GM12878 (cell line): ENCODE results near the gene TBRG1. TPM values are rescaled to one million over a fixed set of nuclear protein-coding genes. Genes with fewer than 3 reads are reported as not detected.
A peak's percentile ranks its signal among the peaks of the same experiment; 100 is the strongest.

Experiments
- CEBPB ChIP-seq, 2 experiments: fragments of 150-350 bp in 1 of 2; IDR thresholded peaks; 2 replicates each; pipeline ENCODE4 v1.6.1; 2012 to 2014; ENCODE audit warnings: low read depth in 2 of 2, low read length in 2 of 2, borderline replicate concordance in 1 of 2, inconsistent platforms in 1 of 2
- E2F8 ChIP-seq: fragments of 450-650 bp; IDR thresholded peaks from 2 replicates; pipeline ENCODE4 v1.6.1; 2018; ENCODE audit warnings: mild to moderate bottlenecking, low read depth, moderate library complexity; ENCODE audit not compliant: partially characterized antibody
- EGR1 ChIP-seq, 2 experiments: IDR thresholded peaks; 1 replicate in 1 of 2; 2 replicates in 1 of 2; pipeline ENCODE4 v1.6.1; 2011 to 2012; ENCODE audit warnings: low read depth in 2 of 2, low read length in 2 of 2, borderline replicate concordance in 1 of 2, mild to moderate bottlenecking in 1 of 2, moderate library complexity in 1 of 2
- GABPA ChIP-seq: IDR thresholded peaks from 2 replicates; pipeline ENCODE4 v1.6.1; 2014; ENCODE audit warnings: antibody characterized with exemption, low read depth, mild to moderate bottlenecking, inconsistent platforms
- LARP7 ChIP-seq: fragments of 450-650 bp; IDR thresholded peaks from 2 replicates; pipeline ENCODE4 v1.6.1; 2017; ENCODE audit warnings: mild to moderate bottlenecking
- MXI1 ChIP-seq: fragments of 150-350 bp; IDR thresholded peaks from 2 replicates; pipeline ENCODE4 v1.6.1; 2011; ENCODE audit warnings: low read depth, mild to moderate bottlenecking, inconsistent platforms, low read length, improper control_type of control experiment
- PRDM15 ChIP-seq: fragments of 450-650 bp; formaldehyde crosslinking; IDR thresholded peaks from 2 replicates; pipeline ENCODE4 v1.4.0; 2020; ENCODE audit warnings: mild to moderate bottlenecking, moderate library complexity
- RCOR1 ChIP-seq: conservative IDR thresholded peaks from 2 replicates; pipeline ENCODE4 v1.6.1; 2012; ENCODE audit warnings: low read depth, low read length, improper control_type of control experiment
- RFX5 ChIP-seq: IDR thresholded peaks from 2 replicates; pipeline ENCODE4 v1.6.1; 2011; ENCODE audit warnings: low read depth, low read length, improper control_type of control experiment
- SIN3A ChIP-seq: IDR thresholded peaks from 2 replicates; pipeline ENCODE4 v1.6.1; 2012; ENCODE audit warnings: low read depth, low read length, improper control_type of control experiment
- SKIL ChIP-seq: fragments of 450-650 bp; IDR thresholded peaks from 2 replicates; pipeline ENCODE4 v1.6.1; 2017; ENCODE audit warnings: mild to moderate bottlenecking, low read depth, inconsistent platforms; ENCODE audit not compliant: poor library complexity, severe bottlenecking
- ZNF592 ChIP-seq: fragments of 450-650 bp; IDR thresholded peaks from 2 replicates; pipeline ENCODE4 v1.6.1; 2017; ENCODE audit warnings: mild to moderate bottlenecking, moderate library complexity
- polyA plus RNA-seq, 11 experiments: library from polyadenylated mRNA; depleted of rRNA in 4 of 11; unstranded in 6 of 11; stranded (reverse) in 5 of 11; fragments of >200 nt; fragmentation: Nextera tagmentation in 4 of 11; fragmentation: Illumina TruSeq in 1 of 11; extraction: Ambion mirVana in 4 of 11; extraction: Trizol in 1 of 11; gene quantifications; 1 replicate in 1 of 11; 2 replicates in 10 of 11; pipeline versions ENCODE4 v1.2.1 to v1.2.3, GENCODE V29; 2011 to 2016; ENCODE audit warnings: inconsistent platforms in 2 of 11, missing spikeins in 2 of 11, low read depth in 1 of 11
- total RNA-seq, 4 experiments: library from RNA; depleted of rRNA in 3 of 4; stranded (reverse); fragments of >200 nt in 3 of 4; fragmentation: Illumina TruSeq in 1 of 4; extraction: Trizol in 1 of 4; gene quantifications; 2 replicates each; pipeline versions ENCODE4 v1.2.1 to v1.2.3, GENCODE V29; 2013 to 2021

TBRG1 gene
- total and polyA plus RNA-seq, 10 of the 15 experiments (the other 5 are each of a cell fraction or from before 2014, with no cell fraction given) = 12.3 to 46.6 (median 26.2) TPM

- TF ChIP-seq CEBPB (IDR thresholded peaks at IDR 0.05; ENCODE audit: borderline replicate concordance in 1 of 2, low read depth in 2 of 2, low read length in 2 of 2) = no peak
- no peak for TF ChIP-seq ZNF592
- TF ChIP-seq RFX5 = no peak
- no peak for TF ChIP-seq E2F8
- TF ChIP-seq PRDM15 (CRISPR knock-in tag) = no peak
- no peak for TF ChIP-seq RCOR1
- peak; percentile 92 for TF ChIP-seq MXI1
- TF ChIP-seq SIN3A = peak; percentile 77; the same call in 1 of the 2 replicates
- TF ChIP-seq GABPA = peak; percentile 74
- no peak for TF ChIP-seq SKIL
- no peak for TF ChIP-seq LARP7
- TF ChIP-seq EGR1 (IDR thresholded peaks at IDR 0.05; ENCODE audit: borderline replicate concordance in 1 of 2, low read depth in 2 of 2, low read length in 2 of 2) = peak in 1 of 2 experiments; percentile 65; a peak in 1 of 3 replicates
These were observed 50.9 kb downstream of the TBRG1 start, which contains the start of the genes SIAE and SPA17 (continued) for GRCh38 chr11:124673333-124674167.
